ENCODE results near the gene PNO1. TPM values are rescaled to one million over a fixed set of nuclear protein-coding genes. Genes with fewer than 3 reads are reported as not detected.

Gene PNO1
- total and polyA plus RNA-seq, 2 experiments from 2014 or later, result 34.6 to 43.7 TPM

- Histone ChIP-seq H3K79me2 (replicated peaks; ENCODE audit: insufficient read depth) (peaks cover 11% of the 10 kb centered on the region; the same call in 1 of the 2 replicates), H4K20me1 (replicated peaks; ENCODE audit: insufficient read depth) (peaks cover 28% of the 10 kb centered on the region), H3K9me2 (ENCODE audit: insufficient read depth) (no peaks in the 10 kb centered on the region), H3K4me3 (no peak overlapping the region), H3K4me1 (ENCODE audit: insufficient read depth) (peaks cover 4% of the 10 kb centered on the region; the same call in 1 of the 2 replicates), H3K27me3 (ENCODE audit: insufficient read depth) (no peaks in the 10 kb centered on the region), H2AFZ (no peak overlapping the region), H3F3A (replicated peaks; ENCODE audit: low read depth) (no peaks in the 10 kb centered on the region), H3K27ac (ENCODE audit: low read depth) (no peak overlapping the region), H3K4me2 (no peak overlapping the region), H3K36me3 (ENCODE audit: insufficient read depth) (peaks cover 16% of the 10 kb centered on the region)
- Mint-ChIP-seq H3K36me3 (ENCODE audit: low read depth) (peaks cover 32% of the 10 kb centered on the region), H3K9me3 (no peaks in the 10 kb centered on the region), H3K27me3 (ENCODE audit: insufficient read depth, low read depth, poor library complexity) (no peaks in the 10 kb centered on the region), H3K4me1 (peaks cover 3% of the 10 kb centered on the region; the same call in 2 of the 3 replicates), H3K4me3 (no peak overlapping the region), H3K27ac (no peak overlapping the region)
- DNase-seq (ENCODE audit: low spot score) (no peak), ATAC-seq (no peak)
- no peak for TF ChIP-seq ZNF331 (CRISPR knock-in tag; IDR thresholded peaks at IDR 0.05; ENCODE audit: low read depth)
- no peak for TF ChIP-seq POLR2AphosphoS5 (IDR thresholded peaks at IDR 0.05; ENCODE audit: low read depth)
- TF ChIP-seq EZH2 (IDR thresholded peaks at IDR 0.05; ENCODE audit: low read depth, unreplicated experiment), result no peak
- no peak for TF ChIP-seq CTCF (conservative IDR thresholded peaks at IDR 0.05; ENCODE audit: low read depth in 2 of 2)
- TF ChIP-seq NANOG (IDR thresholded peaks at IDR 0.05; ENCODE audit: borderline replicate concordance), result no peak
- no peak for TF ChIP-seq CREB1 (CRISPR knock-in tag; IDR thresholded peaks at IDR 0.05; ENCODE audit: low read depth)
- no peak for TF ChIP-seq STAT1 (IDR thresholded peaks at IDR 0.05; ENCODE audit: unreplicated experiment)
- TF ChIP-seq ZNF114 (CRISPR knock-in tag; IDR thresholded peaks at IDR 0.05), result no peak
- TF ChIP-seq, protein P1, sequence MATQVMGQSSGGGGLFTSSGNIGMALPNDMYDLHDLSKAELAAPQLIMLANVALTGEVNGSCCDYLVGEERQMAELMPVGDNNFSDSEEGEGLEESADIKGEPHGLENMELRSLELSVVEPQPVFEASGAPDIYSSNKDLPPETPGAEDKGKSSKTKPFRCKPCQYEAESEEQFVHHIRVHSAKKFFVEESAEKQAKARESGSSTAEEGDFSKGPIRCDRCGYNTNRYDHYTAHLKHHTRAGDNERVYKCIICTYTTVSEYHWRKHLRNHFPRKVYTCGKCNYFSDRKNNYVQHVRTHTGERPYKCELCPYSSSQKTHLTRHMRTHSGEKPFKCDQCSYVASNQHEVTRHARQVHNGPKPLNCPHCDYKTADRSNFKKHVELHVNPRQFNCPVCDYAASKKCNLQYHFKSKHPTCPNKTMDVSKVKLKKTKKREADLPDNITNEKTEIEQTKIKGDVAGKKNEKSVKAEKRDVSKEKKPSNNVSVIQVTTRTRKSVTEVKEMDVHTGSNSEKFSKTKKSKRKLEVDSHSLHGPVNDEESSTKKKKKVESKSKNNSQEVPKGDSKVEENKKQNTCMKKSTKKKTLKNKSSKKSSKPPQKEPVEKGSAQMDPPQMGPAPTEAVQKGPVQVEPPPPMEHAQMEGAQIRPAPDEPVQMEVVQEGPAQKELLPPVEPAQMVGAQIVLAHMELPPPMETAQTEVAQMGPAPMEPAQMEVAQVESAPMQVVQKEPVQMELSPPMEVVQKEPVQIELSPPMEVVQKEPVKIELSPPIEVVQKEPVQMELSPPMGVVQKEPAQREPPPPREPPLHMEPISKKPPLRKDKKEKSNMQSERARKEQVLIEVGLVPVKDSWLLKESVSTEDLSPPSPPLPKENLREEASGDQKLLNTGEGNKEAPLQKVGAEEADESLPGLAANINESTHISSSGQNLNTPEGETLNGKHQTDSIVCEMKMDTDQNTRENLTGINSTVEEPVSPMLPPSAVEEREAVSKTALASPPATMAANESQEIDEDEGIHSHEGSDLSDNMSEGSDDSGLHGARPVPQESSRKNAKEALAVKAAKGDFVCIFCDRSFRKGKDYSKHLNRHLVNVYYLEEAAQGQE (IDR thresholded peaks at IDR 0.05; ENCODE audit: unreplicated experiment), result no peak
- TF ChIP-seq ETS1 (IDR thresholded peaks at IDR 0.05), result no peak
- no peak for TF ChIP-seq EZH2phosphoT487 (IDR thresholded peaks at IDR 0.05; ENCODE audit: unreplicated experiment)
- no peak for TF ChIP-seq JUNB (IDR thresholded peaks at IDR 0.05; ENCODE audit: unreplicated experiment)
- TF ChIP-seq, protein P2, sequence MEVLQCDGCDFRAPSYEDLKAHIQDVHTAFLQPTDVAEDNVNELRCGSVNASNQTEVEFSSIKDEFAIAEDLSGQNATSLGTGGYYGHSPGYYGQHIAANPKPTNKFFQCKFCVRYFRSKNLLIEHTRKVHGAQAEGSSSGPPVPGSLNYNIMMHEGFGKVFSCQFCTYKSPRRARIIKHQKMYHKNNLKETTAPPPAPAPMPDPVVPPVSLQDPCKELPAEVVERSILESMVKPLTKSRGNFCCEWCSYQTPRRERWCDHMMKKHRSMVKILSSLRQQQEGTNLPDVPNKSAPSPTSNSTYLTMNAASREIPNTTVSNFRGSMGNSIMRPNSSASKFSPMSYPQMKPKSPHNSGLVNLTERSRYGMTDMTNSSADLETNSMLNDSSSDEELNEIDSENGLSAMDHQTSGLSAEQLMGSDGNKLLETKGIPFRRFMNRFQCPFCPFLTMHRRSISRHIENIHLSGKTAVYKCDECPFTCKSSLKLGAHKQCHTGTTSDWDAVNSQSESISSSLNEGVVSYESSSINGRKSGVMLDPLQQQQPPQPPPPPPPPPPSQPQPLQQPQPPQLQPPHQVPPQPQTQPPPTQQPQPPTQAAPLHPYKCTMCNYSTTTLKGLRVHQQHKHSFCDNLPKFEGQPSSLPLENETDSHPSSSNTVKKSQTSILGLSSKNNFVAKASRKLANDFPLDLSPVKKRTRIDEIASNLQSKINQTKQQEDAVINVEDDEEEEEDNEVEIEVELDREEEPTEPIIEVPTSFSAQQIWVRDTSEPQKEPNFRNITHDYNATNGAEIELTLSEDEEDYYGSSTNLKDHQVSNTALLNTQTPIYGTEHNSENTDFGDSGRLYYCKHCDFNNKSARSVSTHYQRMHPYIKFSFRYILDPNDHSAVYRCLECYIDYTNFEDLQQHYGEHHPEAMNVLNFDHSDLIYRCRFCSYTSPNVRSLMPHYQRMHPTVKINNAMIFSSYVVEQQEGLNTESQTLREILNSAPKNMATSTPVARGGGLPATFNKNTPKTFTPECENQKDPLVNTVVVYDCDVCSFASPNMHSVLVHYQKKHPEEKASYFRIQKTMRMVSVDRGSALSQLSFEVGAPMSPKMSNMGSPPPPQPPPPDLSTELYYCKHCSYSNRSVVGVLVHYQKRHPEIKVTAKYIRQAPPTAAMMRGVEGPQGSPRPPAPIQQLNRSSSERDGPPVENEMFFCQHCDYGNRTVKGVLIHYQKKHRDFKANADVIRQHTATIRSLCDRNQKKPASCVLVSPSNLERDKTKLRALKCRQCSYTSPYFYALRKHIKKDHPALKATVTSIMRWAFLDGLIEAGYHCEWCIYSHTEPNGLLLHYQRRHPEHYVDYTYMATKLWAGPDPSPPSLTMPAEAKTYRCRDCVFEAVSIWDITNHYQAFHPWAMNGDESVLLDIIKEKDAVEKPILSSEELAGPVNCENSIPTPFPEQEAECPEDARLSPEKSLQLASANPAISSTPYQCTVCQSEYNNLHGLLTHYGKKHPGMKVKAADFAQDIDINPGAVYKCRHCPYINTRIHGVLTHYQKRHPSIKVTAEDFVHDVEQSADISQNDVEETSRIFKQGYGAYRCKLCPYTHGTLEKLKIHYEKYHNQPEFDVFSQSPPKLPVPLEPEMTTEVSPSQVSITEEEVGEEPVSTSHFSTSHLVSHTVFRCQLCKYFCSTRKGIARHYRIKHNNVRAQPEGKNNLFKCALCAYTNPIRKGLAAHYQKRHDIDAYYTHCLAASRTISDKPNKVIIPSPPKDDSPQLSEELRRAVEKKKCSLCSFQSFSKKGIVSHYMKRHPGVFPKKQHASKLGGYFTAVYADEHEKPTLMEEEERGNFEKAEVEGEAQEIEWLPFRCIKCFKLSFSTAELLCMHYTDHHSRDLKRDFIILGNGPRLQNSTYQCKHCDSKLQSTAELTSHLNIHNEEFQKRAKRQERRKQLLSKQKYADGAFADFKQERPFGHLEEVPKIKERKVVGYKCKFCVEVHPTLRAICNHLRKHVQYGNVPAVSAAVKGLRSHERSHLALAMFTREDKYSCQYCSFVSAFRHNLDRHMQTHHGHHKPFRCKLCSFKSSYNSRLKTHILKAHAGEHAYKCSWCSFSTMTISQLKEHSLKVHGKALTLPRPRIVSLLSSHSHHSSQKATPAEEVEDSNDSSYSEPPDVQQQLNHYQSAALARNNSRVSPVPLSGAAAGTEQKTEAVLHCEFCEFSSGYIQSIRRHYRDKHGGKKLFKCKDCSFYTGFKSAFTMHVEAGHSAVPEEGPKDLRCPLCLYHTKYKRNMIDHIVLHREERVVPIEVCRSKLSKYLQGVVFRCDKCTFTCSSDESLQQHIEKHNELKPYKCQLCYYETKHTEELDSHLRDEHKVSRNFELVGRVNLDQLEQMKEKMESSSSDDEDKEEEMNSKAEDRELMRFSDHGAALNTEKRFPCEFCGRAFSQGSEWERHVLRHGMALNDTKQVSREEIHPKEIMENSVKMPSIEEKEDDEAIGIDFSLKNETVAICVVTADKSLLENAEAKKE (CRISPR knock-in tag; IDR thresholded peaks at IDR 0.05), result no peak
These were observed 15.5 kb downstream of the PNO1 start for GRCh38 chr2:68172990-68173700.
